Stimulated activated effector memory CD8-positive, alpha-beta T cell treated with anti-CD3 and anti-CD28 coated beads, Interleukin-12 subunit alpha, Interleukin-12 subunit beta, amount 100 ng/mL, for 72 hours (primary cell): ENCODE measurements around the gene RGS11.
A peak's percentile ranks its signal among the peaks of the same experiment; 100 is the strongest.

Experiments
- ATAC-seq: fragments of 150-1000 bp; cut with Tn5 transposase; 2 replicates; pipeline ENCODE4 v1.10.0; 2021
- DNase-seq, 2 donors: peaks; one replicate each; pipeline ENCODE4 v3.0.0; 2021 to 2022; ENCODE audit warnings: low spot score in 2 of 2
- H3K27ac Mint-ChIP-seq: one replicate; pipeline ENCODE4 v1.8.0; 2022; ENCODE audit warnings: mild to moderate bottlenecking, mixed read lengths
- H3K36me3 Mint-ChIP-seq: one replicate; pipeline ENCODE4 v1.8.0; 2022; ENCODE audit warnings: mild to moderate bottlenecking, mixed read lengths
- H3K4me1 Mint-ChIP-seq: one replicate; pipeline ENCODE4 v1.8.0; 2022; ENCODE audit warnings: mixed read lengths
- H3K4me3 Mint-ChIP-seq: one replicate; pipeline ENCODE4 v1.8.0; 2022; ENCODE audit warnings: mild to moderate bottlenecking, mixed read lengths
- H3K9me3 Mint-ChIP-seq: one replicate; pipeline ENCODE4 v1.8.0; 2022; ENCODE audit warnings: mixed read lengths

Gene RGS11

DNA sequence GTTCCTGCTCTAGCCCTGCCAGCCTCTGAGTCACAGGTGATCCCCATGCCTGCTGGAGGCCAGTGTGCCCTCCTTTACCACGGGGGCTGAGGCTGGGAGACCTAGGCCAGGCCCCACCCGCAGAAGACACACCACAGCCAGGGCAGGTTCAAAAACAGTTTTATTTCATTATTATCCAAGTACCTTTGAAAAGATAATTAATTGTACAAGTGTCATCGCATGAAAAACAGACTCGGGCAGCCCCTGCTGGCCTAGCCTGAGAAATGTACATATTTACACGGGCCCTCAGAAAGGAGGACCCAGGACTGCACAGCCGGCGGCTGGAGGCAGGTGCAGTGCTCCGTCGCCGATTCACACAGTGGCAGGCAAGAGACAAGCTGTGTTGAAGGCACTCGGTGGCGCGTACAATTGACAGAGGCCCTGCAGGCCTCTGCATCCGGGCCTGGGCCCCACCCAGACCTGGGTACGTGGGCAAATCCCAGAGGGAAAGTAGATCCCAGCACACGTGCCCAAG, 11.6 kb upstream of the RGS11 start:
- no peaks in the 10 kb centered on the region for H3K4me1 Mint-ChIP-seq
- H3K36me3 Mint-ChIP-seq, result peaks cover 23% of the 10 kb centered on the region
- DNase-seq (no peak), ATAC-seq (no peak)
- H3K9me3 Mint-ChIP-seq, result no peaks in the 10 kb centered on the region
- no peak overlapping the region for H3K27ac Mint-ChIP-seq
- no peak overlapping the region for H3K4me3 Mint-ChIP-seq

DNA sequence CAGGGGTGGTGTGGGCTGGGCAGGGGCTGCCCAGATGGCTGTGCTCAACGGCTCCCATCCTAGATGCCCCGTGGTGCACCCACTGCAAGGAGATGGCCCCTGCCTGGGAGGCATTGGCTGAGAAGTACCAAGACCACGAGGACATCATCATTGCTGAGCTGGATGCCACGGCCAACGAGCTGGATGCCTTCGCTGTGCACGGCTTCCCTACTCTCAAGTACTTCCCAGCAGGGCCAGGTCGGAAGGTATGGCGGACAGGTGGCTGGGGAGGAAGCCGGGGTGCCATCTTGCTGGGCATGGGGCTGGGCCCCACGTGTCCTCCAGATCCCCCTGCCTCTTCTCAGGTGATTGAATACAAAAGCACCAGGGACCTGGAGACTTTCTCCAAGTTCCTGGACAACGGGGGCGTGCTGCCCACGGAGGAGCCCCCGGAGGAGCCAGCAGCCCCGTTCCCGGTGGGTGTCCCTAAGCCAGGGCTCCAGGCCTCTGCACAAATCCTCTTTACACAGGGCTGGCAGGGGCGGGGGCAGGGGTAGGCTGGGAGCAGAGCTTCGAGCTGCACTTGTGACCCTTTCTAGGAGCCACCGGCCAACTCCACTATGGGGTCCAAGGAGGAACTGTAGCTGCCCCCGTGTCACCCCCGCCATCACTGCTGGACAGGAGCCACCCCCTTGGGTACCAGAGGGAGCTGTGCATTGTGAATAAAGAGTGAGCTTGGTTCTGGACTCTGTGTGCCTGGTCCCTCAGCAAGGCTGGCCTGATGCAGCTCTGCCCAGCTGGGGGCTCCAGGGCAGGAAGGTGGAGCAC, 10.9 kb upstream of the RGS11 start:
- H3K4me1 Mint-ChIP-seq, result no peaks in the 10 kb centered on the region
- no peak for ATAC-seq
- no peak for DNase-seq
- H3K27ac Mint-ChIP-seq, result no peak overlapping the region
- H3K4me3 Mint-ChIP-seq, result no peak overlapping the region
- no peaks in the 10 kb centered on the region for H3K9me3 Mint-ChIP-seq
- peaks cover 18% of the 10 kb centered on the region for H3K36me3 Mint-ChIP-seq

DNA sequence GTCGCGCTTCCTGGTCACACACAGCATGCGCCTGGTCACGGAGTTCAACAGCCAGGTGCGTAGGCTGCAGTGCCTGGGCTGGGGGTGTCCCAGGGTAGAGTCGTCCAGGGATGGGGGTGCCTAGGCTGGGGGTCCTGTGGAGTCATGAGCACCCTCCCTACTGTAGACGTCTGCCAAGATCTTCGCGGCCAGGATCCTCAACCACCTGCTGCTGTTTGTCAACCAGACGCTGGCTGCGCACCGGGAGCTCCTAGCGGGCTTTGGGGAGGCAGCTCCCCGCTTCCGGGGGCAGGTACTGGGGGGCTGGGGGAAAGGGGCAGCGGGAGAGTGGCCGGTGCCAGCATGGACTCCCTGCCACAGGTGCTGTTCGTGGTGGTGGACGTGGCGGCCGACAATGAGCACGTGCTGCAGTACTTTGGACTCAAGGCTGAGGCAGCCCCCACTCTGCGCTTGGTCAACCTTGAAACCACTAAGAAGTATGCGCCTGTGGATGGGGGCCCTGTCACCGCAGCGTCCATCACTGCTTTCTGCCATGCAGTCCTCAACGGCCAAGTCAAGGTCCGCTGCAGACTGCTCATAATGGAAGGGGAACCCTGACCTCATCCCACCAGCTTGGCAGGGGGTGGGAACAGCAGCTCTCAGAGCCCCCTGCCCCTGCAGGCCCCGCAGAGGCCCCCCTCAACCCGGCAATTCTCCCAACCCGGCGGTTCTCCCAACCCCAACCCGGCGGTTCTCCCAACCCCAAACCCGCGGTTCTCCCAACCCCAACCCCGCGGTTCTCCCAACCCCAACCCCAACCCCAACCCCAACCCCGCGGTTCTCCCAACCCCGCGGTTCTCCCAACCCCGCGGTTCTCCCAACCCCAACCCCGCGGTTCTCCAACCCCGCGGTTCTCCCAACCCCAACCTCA, 9.7 kb upstream of the RGS11 start:
- DNase-seq, result no peak
- H3K27ac Mint-ChIP-seq, result no peak overlapping the region
- no peak for ATAC-seq
- H3K36me3 Mint-ChIP-seq, result peaks cover 15% of the 10 kb centered on the region
- no peaks in the 10 kb centered on the region for H3K9me3 Mint-ChIP-seq
- H3K4me1 Mint-ChIP-seq, result no peaks in the 10 kb centered on the region
- no peak overlapping the region for H3K4me3 Mint-ChIP-seq

DNA sequence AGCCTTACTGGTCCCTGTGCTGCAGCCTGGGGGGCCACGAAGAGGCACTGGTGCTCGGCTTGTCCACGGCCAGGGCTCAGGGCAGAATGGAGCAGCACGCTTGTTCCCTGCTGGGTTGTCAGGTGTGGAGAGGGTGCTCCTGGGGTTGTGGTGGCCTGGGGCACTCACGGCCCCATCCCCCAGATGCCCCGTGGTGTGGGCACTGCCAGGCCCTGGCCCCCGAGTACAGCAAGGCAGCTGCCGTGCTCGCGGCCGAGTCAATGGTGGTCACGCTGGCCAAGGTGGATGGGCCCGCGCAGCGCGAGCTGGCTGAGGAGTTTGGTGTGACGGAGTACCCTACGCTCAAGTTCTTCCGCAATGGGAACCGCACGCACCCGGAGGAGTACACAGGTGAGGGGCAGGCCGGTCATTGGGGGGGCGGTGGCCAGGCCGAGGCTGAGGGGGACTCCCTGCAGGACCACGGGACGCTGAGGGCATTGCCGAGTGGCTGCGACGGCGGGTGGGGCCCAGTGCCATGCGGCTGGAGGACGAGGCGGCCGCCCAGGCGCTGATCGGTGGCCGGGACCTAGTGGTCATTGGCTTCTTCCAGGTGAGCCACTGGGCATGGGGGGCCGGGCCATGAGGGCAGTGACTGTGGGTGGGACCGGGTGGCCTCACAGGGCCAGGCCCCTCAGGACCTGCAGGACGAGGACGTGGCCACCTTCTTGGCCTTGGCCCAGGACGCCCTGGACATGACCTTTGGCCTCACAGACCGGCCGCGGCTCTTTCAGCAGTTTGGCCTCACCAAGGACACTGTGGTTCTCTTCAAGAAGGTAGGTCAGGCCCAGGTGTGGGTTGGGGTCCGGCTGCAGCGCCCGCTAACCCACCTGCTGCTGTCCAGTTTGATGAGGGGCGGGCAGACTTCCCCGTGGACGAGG, 8.7 kb upstream of the RGS11 start:
- Mint-ChIP-seq H3K4me3 (no peak overlapping the region), H3K4me1 (peaks cover under 1% of the 10 kb centered on the region), H3K36me3 (peaks cover 15% of the 10 kb centered on the region), H3K27ac (no peak overlapping the region), H3K9me3 (no peaks in the 10 kb centered on the region)
- ATAC-seq (no peak), DNase-seq (no peak)

DNA sequence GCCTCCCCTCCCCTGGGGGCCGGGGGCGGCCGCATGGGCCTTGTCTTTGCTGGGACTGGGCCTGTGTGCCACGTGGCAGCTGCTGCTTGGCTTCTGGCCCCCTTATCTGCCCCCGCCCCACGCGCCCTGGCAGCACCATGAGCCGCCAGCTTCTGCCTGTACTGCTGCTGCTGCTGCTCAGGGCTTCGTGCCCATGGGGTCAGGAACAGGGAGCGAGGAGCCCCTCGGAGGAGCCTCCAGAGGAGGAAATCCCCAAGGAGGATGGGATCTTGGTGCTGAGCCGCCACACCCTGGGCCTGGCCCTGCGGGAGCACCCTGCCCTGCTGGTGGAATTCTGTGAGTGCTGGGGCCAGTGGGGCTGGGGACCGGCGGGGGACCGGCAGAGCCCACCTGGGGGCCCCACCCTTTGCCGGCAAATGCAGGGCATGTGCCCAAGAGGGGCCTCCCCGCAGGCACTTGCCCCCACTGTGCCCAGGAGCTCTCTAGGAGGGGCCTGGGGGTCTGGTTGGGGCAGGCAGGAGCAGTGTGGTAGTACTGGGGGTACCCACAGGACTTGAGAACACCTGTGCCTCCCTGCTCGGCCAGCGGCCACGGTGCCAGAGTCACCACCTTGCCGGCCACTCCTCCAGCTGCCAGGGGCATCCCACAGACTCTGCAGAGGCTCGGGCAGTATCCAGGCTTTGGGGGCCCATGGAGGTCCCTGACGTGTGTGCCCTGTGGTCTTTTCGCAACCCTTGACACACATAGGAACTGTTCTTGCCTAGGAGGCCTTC, 7.5 kb upstream of the RGS11 start, which contains the start of gene PDIA2:
PDIA2 (plus strand) TSS at position 132 of the 773 bp plus-strand sequence; CDS start at position 138, 6 bp downstream.
- ATAC-seq (no peak), DNase-seq (no peak)
- H3K4me1 Mint-ChIP-seq, result peaks cover 10% of the 10 kb centered on the region
- no peaks in the 10 kb centered on the region for H3K9me3 Mint-ChIP-seq
- no peak within 1 kb of the TSS for H3K27ac Mint-ChIP-seq
- H3K36me3 Mint-ChIP-seq, result peaks cover 6% of the 10 kb centered on the region
- H3K4me3 Mint-ChIP-seq, result no peak within 1 kb of the TSS

DNA sequence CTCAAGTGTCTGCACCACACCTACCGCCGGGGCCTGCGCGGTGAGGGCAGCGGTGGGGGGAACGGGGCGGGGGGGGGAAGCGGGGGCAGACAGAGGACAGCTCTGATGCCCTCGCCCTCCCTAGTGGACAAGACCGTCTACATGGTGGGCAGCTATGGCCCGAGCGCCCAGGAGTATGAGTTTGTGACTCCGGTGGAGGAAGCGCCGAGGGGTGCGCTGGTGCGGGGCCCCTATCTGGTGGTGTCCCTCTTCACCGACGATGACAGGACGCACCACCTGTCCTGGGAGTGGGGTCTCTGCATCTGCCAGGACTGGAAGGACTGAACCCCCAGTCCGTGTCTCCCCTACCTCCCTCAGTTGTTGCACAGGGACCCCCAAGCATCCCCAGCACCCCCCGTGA, 6.7 kb upstream of the RGS11 start:
- no peaks in the 10 kb centered on the region for H3K36me3 Mint-ChIP-seq
- peaks cover 10% of the 10 kb centered on the region for H3K4me1 Mint-ChIP-seq
- ATAC-seq, result no peak
- H3K27ac Mint-ChIP-seq, result no peak overlapping the region
- no peak overlapping the region for H3K4me3 Mint-ChIP-seq
- no peak for DNase-seq
- no peaks in the 10 kb centered on the region for H3K9me3 Mint-ChIP-seq

DNA sequence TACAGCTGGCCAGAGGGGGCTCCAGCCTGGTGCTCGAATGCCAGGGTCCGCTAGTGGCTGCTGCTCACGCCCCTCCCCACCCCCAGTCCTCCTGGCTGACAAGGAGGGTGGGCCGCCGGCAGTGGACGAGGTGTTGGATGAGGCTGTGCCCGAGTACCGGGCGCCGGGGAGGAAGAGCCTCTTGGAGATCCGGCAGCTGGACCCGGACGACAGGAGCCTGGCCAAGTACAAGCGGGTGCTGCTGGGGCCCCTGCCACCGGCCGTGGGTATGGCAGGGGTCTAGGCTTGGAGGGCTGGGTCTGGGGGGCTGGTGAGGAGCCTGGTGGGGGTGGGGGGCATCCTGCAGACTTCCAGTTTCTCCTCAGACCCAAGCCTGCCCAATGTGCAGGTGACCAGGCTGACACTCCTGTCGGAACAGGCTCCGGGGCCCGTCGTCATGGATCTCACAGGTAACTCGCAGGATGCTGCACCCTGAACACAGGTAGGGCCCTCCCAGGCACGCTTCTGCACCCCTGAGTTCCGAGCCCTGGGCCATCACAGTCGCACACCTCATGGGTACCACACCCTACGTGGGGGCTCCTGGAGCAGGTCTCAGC, 6.0 kb upstream of the RGS11 start:
- ATAC-seq (no peak), DNase-seq (no peak)
- H3K36me3 Mint-ChIP-seq, result no peaks in the 10 kb centered on the region
- H3K4me3 Mint-ChIP-seq, result no peak overlapping the region
- H3K4me1 Mint-ChIP-seq, result peaks cover 10% of the 10 kb centered on the region
- H3K27ac Mint-ChIP-seq, result no peak overlapping the region
- no peaks in the 10 kb centered on the region for H3K9me3 Mint-ChIP-seq

DNA sequence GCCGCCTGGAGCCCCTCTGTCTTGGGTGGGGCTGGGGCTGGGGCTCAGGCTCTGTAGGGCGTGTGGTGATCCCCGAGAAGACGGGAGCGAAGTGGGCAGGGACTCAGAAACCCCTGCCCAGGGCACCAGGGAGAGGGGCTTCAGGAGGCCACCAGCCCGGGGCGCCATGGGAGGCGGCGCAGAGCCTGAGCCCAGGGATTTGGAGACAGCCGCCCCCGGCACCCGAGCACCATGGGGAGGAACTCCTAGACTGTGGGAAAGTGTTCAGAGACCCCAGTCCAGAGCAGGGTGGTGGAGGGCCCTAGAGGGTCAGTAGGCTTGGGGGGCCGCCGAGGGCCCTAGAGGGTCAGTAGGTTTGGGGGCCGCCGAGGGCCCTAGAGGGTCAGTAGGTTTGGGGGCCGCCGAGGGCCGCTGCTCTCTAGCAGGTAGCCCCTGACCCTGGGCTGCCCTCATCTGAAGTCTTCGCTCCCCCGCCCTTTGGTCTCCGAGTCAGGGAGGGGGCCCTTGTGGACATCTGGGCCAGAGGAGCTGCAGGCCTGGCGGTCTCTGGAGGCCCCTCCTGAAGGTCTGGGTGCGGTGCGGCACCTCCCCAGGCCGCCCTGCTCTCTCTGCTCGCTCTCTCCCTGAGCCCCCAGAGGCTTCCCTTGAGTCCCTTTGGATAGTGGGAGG, 5.4 kb upstream of the RGS11 start:
- H3K27ac Mint-ChIP-seq, result no peak overlapping the region
- peaks cover 10% of the 10 kb centered on the region for H3K4me1 Mint-ChIP-seq
- no peak for DNase-seq
- ATAC-seq, result no peak
- no peaks in the 10 kb centered on the region for H3K9me3 Mint-ChIP-seq
- H3K4me3 Mint-ChIP-seq, result no peak overlapping the region
- H3K36me3 Mint-ChIP-seq, result no peaks in the 10 kb centered on the region

DNA sequence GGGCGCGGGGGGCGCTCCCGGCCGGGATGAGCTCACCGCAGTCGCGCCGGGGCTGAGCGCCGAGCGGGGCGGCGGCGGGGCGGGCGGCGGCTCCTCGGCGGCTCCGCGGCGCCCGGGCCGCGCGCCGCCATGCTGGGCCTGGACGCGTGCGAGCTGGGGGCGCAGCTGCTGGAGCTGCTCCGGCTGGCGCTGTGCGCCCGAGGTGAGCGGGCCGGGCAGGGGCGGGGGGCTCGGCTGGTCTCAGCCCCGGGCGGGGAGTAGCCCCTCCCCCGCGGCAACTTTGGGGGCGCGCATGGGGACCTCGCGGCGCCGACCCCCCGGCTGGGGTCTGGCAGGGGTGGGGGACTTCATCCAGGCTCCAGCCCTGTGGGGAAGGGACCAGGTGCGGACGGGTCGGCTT, 4.8 kb upstream of the RGS11 start, which contains the start of gene ARHGDIG:
ARHGDIG (plus strand) TSS at position 40 of the 400 bp plus-strand sequence; CDS start at position 130, 90 bp downstream.
- no peak within 1 kb of the TSS for H3K4me3 Mint-ChIP-seq
- no peak for ATAC-seq

DNA sequence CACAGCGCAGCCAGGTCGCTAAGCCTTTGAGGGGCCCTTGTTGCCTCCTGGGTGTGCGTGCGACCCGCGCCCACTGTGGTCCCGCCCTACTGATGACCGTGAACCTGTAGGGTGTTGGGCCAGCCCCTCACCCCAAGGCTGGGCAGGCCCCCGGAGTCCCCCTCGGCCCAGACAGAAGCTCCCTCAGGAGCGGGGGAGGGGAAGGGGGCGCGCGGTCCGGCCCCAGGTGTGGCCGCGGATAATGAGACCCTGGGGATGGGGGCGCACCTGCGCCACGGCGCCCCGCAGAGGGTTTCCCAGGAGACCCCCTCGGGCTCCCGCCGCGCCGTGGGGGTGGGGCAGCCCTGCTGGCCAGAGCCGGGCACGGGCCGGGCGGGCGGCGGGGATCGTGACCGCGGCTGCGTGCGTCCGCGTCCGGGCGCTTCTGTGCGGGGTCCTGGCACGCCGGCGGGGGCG, 4.3 kb upstream of the RGS11 start:
- Mint-ChIP-seq H3K4me1 (peaks cover 10% of the 10 kb centered on the region), H3K27ac (no peak overlapping the region), H3K36me3 (no peaks in the 10 kb centered on the region), H3K4me3 (no peak overlapping the region), H3K9me3 (no peaks in the 10 kb centered on the region)
- DNase-seq (no peak), ATAC-seq (no peak)

More for the DNA sequence above, 4.8 kb upstream of the RGS11 start, which contains the start of gene ARHGDIG:
- H3K9me3 Mint-ChIP-seq, result no peaks in the 10 kb centered on the region
- no peak within 1 kb of the TSS for H3K27ac Mint-ChIP-seq
- H3K4me1 Mint-ChIP-seq, result peaks cover 10% of the 10 kb centered on the region
- DNase-seq, result no peak
- no peaks in the 10 kb centered on the region for H3K36me3 Mint-ChIP-seq

DNA sequence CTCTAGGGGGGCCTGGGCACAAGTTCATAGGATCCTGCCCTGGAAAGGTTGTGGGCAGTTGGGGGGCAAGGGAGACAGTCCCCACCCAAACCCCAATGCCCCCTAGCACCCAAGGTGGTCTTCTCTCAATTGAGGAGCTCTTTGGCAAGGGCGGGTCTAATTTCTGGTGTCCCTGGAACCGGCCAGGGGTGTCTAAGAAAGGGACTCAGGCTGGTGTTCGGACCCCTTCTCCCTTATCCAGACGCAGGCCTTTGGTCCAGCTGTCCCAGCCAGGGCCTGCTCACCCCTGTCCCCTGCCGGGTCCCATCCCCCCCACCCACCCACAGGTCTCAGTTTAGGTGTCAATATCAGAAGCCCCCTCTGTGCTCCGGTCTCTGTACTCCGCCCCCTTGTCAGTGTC, 3.8 kb upstream of the RGS11 start:
- Mint-ChIP-seq H3K9me3 (no peaks in the 10 kb centered on the region), H3K27ac (no peak overlapping the region), H3K4me1 (peaks cover 10% of the 10 kb centered on the region), H3K4me3 (no peak overlapping the region), H3K36me3 (no peaks in the 10 kb centered on the region)
- no peak for DNase-seq
- no peak for ATAC-seq

DNA sequence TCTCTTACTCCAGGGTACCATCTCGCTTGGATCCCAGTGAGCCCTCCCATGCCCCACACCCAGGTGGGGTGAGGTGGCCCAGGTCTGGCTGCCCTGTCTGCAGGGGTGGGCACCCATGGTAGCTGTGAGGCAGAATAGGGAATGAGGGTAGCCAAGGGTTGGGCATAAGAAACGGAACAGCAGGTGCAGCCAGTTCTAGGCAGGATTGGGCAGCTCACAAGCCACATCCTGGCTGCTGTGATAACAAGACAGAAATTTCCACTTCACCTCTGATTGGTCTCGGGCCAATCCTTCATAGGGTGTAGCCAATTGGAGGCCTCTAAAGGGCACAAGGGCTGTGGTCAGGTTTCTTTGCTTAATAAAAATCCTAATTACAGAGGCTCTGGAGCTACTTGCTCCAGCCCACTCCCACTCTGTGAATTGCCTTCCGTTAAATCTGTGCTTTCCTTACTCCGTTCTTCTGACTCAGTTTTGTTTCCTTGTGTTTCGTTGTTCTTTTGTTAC, 3.2 kb upstream of the RGS11 start:
- Mint-ChIP-seq H3K27ac (no peak overlapping the region), H3K36me3 (no peaks in the 10 kb centered on the region), H3K4me3 (no peak overlapping the region), H3K4me1 (peaks cover 10% of the 10 kb centered on the region), H3K9me3 (no peaks in the 10 kb centered on the region)
- ATAC-seq (peak; percentile 62), DNase-seq (no peak)

DNA sequence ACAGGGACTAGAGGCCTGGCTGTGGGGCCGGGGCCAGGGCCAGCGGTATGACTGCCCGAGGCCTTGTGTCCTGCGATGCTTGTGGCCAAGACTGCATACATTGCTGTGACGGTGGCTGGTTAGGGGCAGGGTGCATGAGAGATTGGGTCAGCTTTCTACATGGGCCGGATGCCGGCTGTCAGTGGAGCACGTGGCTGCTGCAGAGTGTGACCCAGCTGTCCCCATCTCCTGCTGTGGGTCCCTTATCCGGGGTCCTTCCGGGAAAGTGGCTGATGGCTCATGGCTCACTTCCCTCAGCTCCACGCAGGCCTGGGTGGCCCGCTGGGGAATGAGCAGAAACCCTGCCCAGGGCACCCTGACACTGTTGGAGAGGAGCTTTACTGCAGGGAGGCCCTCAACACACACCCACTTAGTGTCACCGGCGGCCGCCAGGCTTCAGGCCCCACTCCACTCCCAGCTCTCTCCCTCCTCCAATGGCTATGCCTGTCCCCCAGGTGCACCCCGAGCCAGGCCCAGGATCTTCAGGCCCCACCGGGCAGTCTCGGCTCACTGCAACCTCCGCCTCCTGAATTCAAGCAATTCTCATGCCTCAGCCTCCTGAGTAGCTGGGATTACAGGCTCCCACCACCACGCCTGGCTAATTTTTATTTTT, 808 bp upstream of the RGS11 start:
- H3K9me3 Mint-ChIP-seq, result no peaks in the 10 kb centered on the region
- no peak overlapping the region for H3K27ac Mint-ChIP-seq
- H3K36me3 Mint-ChIP-seq, result no peaks in the 10 kb centered on the region
- DNase-seq (no peak), ATAC-seq (no peak)
- H3K4me3 Mint-ChIP-seq, result peak overlapping the region; percentile 36
- H3K4me1 Mint-ChIP-seq, result peaks cover 10% of the 10 kb centered on the region
